MM.1S (cell line): ENCODE measurements around the gene C3orf20.

Experiments
- DNase-seq: peaks from one replicate; pipeline ENCODE4 v3.0.0-alpha.2; 2015
- H2AFZ ChIP-seq: fragments of 300-600 bp; sonication (generic); 2 replicates; pipeline ENCODE4 v1.6.0; 2016; ENCODE audit warnings: antibody characterized with exemption, low read length
- H3F3A ChIP-seq: fragments of 300-600 bp; sonication (generic); 2 replicates; pipeline ENCODE4 v1.6.1; 2016; ENCODE audit warnings: mild to moderate bottlenecking, antibody characterized with exemption, low read length, moderate library complexity, mixed read lengths; ENCODE audit not compliant: insufficient read depth
- H3K27ac ChIP-seq: fragments of 300-600 bp; sonication (generic); 2 replicates; pipeline ENCODE4 v1.5.1; 2016; ENCODE audit warnings: mild to moderate bottlenecking, low read length
- H3K27me3 ChIP-seq: fragments of 300-600 bp; sonication (generic); replicated peaks from 2 replicates; pipeline ENCODE4 v1.6.0; 2016; ENCODE audit warnings: low read length; ENCODE audit not compliant: insufficient read depth
- H3K36me3 ChIP-seq: fragments of 300-600 bp; sonication (generic); replicated peaks from 2 replicates; pipeline ENCODE4 v1.6.1; 2016; ENCODE audit warnings: mild to moderate bottlenecking, low read length, mixed read lengths; ENCODE audit not compliant: insufficient read depth
- H3K4me1 ChIP-seq: fragments of 300-600 bp; sonication (generic); 2 replicates; pipeline ENCODE4 v1.6.1; 2016; ENCODE audit warnings: low read length, mixed read lengths
- H3K4me2 ChIP-seq: fragments of 300-600 bp; sonication (generic); 2 replicates; pipeline ENCODE4 v1.6.0; 2016; ENCODE audit warnings: low read depth, low read length
- H3K4me3 ChIP-seq: fragments of 300-600 bp; sonication (generic); 2 replicates; pipeline ENCODE4 v1.5.1; 2016; ENCODE audit warnings: low read length, mixed read lengths
- H3K79me2 ChIP-seq: fragments of 300-600 bp; sonication (generic); 2 replicates; pipeline ENCODE4 v1.6.1; 2016; ENCODE audit warnings: mixed run types, low read length, mixed read lengths
- H3K9ac ChIP-seq: fragments of 300-600 bp; sonication (generic); 2 replicates; pipeline ENCODE4 v1.6.1; 2016; ENCODE audit warnings: low read length, mixed read lengths
- H3K9me2 ChIP-seq: fragments of 300-600 bp; sonication (generic); replicated peaks from 2 replicates; pipeline ENCODE4 v1.6.1; 2016; ENCODE audit warnings: mild to moderate bottlenecking, low read length, mixed read lengths; ENCODE audit not compliant: insufficient read depth
- H3K9me3 ChIP-seq: fragments of 300-600 bp; sonication (generic); replicated peaks from 2 replicates; pipeline ENCODE4 v1.6.1; 2016; ENCODE audit warnings: mild to moderate bottlenecking, low read length, mixed read lengths; ENCODE audit not compliant: insufficient read depth
- H4K20me1 ChIP-seq: fragments of 300-600 bp; sonication (generic); 2 replicates; pipeline ENCODE4 v1.6.1; 2016; ENCODE audit warnings: mild to moderate bottlenecking, low read length, moderate library complexity, mixed read lengths; ENCODE audit not compliant: insufficient read depth
- CTCF ChIP-seq: fragments of 300-600 bp; sonication (generic); IDR thresholded peaks from 2 replicates; pipeline ENCODE4 v1.5.1; 2016; ENCODE audit warnings: antibody characterized with exemption, low read length, mixed read lengths
- EZH2 ChIP-seq: fragments of 300-600 bp; sonication (generic); optimal IDR thresholded peaks from 2 replicates; pipeline ENCODE3; 2017; ENCODE audit warnings: low read depth, mild to moderate bottlenecking, antibody characterized with exemption, low read length, mixed read lengths
- EZH2phosphoT487 ChIP-seq: fragments of 300-600 bp; sonication (generic); IDR thresholded peaks from 2 replicates; pipeline ENCODE4 v1.6.1; 2018; ENCODE audit warnings: antibody characterized with exemption, low read length

The C3orf20 gene

DNA sequence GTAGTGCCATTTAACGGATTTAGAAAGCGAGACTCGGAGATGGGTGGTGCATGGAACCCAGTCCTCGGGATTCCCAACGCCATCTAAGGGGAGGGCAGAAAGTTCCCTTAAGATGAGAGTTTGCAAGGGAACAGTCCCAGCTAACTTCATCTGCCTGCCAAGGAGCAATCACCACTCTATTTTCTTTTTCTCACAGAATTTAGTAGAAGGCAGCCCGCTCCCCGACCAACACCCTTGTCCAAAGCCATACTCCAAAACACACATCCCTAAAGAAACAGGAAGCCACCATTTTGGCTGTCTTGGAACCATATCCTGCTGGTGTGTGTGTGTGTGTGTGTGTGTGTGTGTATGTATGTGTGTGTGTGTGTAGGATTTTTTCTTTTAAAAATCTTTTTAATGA is 136.7 kb downstream of the C3orf20 start:
- no peak for DNase-seq
- no peaks in the 10 kb centered on the region for H3K79me2 ChIP-seq
- no peaks in the 10 kb centered on the region for H3F3A ChIP-seq
- no peak overlapping the region for H3K9ac ChIP-seq
- H3K27me3 ChIP-seq = peaks cover 72% of the 10 kb centered on the region
- H3K36me3 ChIP-seq = no peaks in the 10 kb centered on the region
- H3K9me2 ChIP-seq = no peaks in the 10 kb centered on the region
- H3K27ac ChIP-seq = no peak overlapping the region
- no peak overlapping the region for H2AFZ ChIP-seq
- no peak overlapping the region for H3K4me2 ChIP-seq
- no peaks in the 10 kb centered on the region for H3K4me1 ChIP-seq
- no peak overlapping the region for H3K4me3 ChIP-seq
- no peak for TF ChIP-seq CTCF
- TF ChIP-seq EZH2 = no peak
- no peak for TF ChIP-seq EZH2phosphoT487
- H4K20me1 ChIP-seq = no peaks in the 10 kb centered on the region
- H3K9me3 ChIP-seq = no peaks in the 10 kb centered on the region

GRCh38 chr3:14812196-14812790 is 137.4 kb downstream of the C3orf20 start:
- no peak for DNase-seq
- Histone ChIP-seq H4K20me1 (no peaks in the 10 kb centered on the region), H3K36me3 (no peaks in the 10 kb centered on the region), H3K9ac (no peak overlapping the region), H3K4me1 (no peaks in the 10 kb centered on the region), H3K9me2 (no peaks in the 10 kb centered on the region), H3K27ac (no peak overlapping the region), H3K4me2 (no peak overlapping the region), H2AFZ (no peak overlapping the region), H3K79me2 (no peaks in the 10 kb centered on the region), H3K4me3 (no peak overlapping the region), H3F3A (no peaks in the 10 kb centered on the region), H3K9me3 (no peaks in the 10 kb centered on the region), H3K27me3 (peaks cover 72% of the 10 kb centered on the region)
- TF ChIP-seq EZH2 = no peak

DNA sequence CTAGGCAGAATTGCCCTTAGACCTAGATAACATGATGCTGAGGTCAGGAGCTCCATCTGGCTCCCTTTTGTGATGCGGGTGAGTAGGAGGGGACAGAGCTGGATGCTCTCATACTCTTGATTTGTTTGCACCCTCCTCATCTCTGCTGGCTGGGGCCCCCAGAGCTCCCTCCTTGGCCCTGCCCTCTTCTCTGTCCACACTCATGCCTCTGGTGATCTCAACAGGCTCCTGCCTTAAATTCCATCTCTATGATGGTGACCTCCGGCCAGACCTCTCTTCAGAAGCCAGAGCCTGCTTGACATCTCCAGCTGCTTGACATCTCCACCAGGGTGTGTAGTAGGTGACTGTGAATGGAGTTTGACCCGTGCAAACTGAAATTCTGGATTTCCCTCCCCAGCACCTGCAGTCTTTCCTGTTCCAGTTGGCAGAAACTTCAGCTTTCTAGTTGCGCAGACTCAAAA is 139.5 kb downstream of the C3orf20 start:
- H3K4me3 ChIP-seq = no peak overlapping the region
- H3K9me3 ChIP-seq = no peaks in the 10 kb centered on the region
- TF ChIP-seq EZH2phosphoT487 (no peak), CTCF (no peak), EZH2 (no peak)
- no peaks in the 10 kb centered on the region for H4K20me1 ChIP-seq
- no peak overlapping the region for H3K9ac ChIP-seq
- no peak overlapping the region for H3K27ac ChIP-seq
- H3K4me1 ChIP-seq = no peaks in the 10 kb centered on the region
- H3K27me3 ChIP-seq = peaks cover 75% of the 10 kb centered on the region
- no peaks in the 10 kb centered on the region for H3F3A ChIP-seq
- H3K79me2 ChIP-seq = no peaks in the 10 kb centered on the region
- H2AFZ ChIP-seq = no peak overlapping the region
- no peak overlapping the region for H3K4me2 ChIP-seq
- H3K36me3 ChIP-seq = no peaks in the 10 kb centered on the region
- no peaks in the 10 kb centered on the region for H3K9me2 ChIP-seq
- DNase-seq = no peak

DNA sequence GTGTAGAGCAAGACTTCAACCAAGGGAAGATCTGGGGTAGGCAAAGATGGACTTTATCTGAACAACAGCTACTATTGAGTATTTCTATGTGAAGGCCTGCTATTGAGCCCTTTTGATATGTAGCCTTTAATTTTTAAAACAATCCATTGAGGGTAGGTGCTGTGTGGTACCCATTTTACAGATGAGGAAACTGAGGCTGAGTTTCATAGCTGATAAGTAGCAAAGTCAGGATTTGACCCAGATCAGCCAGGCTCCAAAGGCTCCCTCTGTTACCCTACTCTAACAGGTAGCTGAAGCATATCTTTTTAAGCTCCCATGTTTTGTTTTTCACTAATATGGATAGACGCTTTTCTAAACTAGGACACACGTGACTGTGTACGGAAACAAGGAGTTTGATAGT is 141.4 kb downstream of the C3orf20 start:
- H3K4me2 ChIP-seq = no peak overlapping the region
- H3K36me3 ChIP-seq = no peaks in the 10 kb centered on the region
- no peak overlapping the region for H3K27ac ChIP-seq
- no peak overlapping the region for H3K4me3 ChIP-seq
- no peaks in the 10 kb centered on the region for H4K20me1 ChIP-seq
- H3K9me2 ChIP-seq = no peaks in the 10 kb centered on the region
- TF ChIP-seq EZH2phosphoT487 = no peak
- no peak for TF ChIP-seq CTCF
- no peak for TF ChIP-seq EZH2
- H3K27me3 ChIP-seq = peaks cover 78% of the 10 kb centered on the region
- no peak for DNase-seq
- no peaks in the 10 kb centered on the region for H3K9me3 ChIP-seq
- H2AFZ ChIP-seq = no peak overlapping the region
- H3F3A ChIP-seq = no peaks in the 10 kb centered on the region
- no peak overlapping the region for H3K9ac ChIP-seq
- no peaks in the 10 kb centered on the region for H3K4me1 ChIP-seq
- no peaks in the 10 kb centered on the region for H3K79me2 ChIP-seq
